ENCODE data around the gene HEXIM1.
A peak's percentile ranks its signal among the peaks of the same experiment; 100 is the strongest.

Gene HEXIM1, protein sequence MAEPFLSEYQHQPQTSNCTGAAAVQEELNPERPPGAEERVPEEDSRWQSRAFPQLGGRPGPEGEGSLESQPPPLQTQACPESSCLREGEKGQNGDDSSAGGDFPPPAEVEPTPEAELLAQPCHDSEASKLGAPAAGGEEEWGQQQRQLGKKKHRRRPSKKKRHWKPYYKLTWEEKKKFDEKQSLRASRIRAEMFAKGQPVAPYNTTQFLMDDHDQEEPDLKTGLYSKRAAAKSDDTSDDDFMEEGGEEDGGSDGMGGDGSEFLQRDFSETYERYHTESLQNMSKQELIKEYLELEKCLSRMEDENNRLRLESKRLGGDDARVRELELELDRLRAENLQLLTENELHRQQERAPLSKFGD

DNA sequence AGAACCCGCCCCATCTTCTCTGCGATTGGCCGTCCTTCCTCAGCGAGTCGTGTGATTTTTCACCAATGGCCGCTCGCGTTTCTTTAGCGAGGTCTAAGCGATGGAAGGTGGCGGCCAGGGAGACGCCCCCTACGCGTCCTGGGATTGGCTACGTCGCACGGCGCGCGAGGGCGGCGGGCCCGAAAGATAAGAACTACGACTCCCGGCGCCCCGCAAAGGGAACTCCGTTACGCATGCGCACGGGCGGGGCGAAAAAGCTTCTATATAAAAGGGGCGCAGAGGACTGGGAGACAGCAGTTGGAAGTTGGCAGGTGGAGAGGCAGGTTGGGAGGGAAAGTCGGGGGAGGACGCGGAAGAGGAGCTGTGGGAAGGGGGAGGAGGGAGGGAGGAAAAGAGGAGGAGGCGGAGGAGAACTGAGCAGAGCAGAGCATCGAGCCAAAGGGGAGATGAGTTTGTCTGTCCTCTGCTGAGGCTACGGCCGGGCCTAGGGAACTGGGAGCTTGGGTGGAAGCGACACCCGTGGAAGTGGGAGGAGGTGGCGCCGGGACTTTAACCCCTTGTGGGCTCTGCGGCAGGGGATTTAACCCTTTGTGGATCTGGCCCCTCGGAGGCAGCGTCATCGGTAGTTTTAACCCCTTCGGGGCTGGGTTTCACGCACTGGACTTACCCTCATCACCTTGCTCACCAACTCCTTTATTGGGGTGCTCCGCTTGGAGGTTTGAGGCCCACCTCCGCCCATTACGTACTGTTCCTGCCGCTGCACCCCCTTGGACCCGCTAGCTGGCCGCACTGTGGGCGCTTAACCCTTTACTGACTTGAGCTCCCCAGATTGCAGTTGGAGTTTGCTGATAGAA, at the start of gene HEXIM1:
Gene HEXIM1 (plus strand): TSS at position 293 of the 854 bp plus-strand sequence. CDS start 716 bp downstream, outside the sequence.
- peak; percentile 100 for DNase-seq

DNA sequence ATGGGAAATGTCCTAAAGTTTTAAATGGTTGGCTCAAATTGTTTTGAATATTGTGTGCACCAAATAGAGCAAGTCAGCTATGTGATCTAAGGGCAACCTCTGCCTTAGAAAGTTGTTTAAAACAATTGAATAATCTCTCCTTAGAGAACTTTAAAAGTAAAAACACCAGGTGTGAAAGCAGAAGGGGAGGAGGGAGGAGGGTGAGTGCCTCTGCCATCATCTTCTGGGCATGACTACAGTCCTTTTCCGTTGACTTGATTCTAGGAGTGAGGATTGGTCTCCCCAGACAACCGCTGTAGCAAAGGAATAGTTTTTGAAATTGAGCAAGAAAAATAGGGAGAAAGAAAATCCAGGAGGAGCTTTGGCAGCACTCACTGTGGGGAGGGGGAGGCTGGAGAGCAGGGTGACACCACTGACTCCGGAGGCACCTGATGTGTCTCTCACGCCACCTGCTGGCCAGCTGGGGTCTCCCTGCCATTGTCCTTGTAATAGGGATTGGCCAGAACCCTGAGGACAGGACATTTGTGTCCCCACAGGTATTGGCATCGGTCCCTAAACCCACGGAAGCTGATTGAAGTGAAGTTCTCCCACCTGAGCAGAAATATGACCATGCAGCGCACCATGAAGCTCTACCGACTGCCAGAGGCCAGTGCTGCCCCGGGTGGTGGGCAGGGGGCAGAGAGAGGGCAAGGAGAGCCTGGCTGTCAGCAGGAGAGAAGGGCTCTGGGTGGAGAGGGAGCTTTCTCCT, 49.2 kb upstream of the HEXIM1 start:
- DNase-seq, result peak; percentile 53

DNA sequence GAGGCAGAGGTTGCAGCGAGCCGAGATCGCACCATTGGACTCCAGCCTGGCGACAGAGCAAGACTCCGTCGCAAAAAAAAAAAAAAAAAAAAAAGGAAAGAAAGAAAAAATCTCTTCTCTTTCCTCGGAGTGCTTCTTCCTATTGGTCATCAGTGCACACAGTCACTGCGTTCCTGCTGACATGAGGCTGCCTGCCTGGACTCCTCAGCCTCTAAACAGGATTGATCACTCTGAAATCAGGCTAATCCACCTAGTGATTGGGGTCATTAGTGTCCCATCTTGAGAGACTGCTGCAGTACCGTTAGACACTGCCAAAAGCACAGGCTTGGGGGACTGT, 46.8 kb upstream of the HEXIM1 start:
- DNase-seq, result no peak

DNA sequence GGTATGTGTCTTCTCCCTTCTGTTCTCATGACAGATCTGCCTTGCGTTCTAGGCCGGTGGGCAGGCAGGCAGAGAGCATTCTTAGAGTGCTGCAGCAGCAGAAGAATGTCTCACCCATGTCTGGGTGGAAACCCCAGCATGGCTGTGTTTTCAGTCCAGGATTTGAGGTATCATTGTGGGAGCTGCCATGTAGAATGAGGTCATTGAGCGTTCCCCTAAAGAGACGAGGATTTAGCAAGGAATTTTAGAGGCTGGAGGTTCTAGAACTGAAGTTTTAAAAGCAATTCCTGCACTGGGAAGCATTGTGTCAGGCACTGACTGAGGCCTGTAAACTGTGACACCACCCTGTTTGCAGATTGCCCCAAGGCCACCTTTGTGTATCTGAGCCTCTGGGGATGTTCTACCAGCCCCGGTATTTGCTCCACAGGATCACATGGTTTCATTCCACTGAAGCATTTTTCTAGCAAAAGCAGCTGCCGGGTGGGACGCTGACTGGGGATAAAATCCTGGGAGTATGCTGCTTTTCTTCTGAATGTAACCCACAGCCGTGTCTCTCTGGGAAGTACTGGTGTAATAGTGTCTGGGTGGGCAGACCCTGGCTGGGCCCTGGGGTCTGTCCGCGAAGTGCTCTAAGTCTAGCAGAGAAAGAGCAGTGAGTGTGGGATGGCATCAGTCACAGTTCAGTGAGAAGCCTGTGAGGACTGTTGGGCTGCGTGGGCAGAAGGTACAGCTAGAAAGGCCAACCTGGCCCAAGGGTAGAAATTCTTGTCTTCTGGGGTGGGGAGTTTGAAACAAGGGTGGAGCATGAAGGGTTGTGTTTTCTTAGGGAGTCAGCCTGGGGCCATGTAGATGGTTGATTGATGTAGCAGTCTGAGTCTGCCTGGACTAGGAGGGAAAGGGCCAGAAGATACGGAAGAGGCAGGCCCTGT, 46.1 kb upstream of the HEXIM1 start:
- DNase-seq, result no peak

DNA sequence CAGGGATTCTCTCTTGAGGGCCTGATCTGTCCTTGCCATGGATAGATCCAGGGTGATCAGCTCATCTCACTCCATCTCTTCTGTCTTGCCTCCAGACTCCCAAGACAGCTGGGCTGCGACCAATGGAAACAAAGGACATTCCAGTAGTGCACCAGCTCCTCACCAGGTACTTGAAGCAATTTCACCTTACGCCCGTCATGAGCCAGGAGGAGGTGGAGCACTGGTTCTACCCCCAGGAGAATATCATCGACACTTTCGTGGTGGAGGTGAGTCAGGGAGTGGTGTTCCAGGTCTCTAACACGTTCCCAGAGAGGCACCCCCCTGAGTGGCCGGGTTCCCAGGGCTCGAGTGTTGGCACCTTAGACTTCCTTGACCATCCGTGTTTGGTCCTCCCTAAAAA, 45.4 kb upstream of the HEXIM1 start:
- no peak for DNase-seq

DNA sequence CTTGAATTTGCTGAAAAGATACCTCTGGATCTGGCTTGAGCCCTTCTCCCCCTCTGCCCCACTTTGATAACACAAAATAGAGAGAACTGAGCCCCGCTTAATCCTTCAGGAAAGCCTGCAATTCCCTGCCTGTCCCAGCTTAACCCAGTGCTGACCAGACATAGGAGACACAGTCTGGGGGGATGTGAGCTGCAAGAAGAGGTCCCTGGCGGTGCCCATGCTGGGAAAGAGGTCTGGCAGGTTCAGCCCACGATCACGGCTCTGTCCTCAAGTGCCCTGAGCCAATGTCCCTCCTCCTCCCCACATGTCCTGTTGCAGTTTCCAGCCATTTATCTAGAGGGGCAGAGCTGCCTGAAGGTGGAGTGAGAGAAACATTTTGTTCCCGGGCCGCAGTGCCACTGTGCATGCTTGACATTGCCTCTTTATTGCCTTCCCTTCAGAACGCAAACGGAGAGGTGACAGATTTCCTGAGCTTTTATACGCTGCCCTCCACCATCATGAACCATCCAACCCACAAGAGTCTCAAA, 44.9 kb upstream of the HEXIM1 start:
- no peak for DNase-seq

DNA sequence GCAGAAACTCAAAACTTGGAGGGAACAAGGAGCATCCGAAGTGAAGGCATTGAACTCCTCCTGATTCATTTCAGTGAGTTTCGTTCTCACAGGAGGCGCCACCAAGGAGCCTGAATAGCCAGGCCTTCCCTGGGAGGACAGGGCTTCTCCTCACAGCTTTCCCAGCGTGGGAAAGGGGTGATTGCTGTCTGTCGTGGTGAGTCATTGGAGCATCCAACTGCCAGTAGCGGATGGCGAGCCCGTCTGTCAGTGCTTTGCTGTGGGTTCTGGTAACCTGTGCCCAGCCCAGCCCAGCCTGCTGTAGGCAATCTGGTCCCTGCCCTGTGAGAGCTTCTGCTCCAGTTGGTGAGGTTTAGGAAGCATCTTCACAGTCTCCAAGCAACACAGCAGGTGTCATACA, 44.2 kb upstream of the HEXIM1 start:
- no peak for DNase-seq

DNA sequence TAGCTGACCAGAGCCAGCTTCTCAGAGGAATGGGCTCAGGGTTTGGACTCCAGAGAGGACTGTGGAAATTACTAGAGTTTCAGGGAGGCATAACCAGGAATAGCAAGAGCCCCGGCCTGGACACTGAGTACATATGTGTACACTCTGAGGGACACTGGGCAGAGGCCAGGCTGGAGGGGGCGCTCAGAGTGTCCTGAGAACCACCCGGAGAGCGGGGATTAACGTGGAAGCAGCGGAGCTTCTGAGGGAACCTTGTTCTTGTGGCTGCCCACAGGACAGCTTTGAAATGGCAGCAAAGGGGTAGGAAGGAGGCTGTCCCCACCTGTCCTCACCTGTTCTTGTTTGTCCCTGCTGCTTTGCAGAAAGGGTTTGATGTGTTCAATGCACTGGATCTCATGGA, 43.8 kb upstream of the HEXIM1 start:
- DNase-seq, result no peak

DNA sequence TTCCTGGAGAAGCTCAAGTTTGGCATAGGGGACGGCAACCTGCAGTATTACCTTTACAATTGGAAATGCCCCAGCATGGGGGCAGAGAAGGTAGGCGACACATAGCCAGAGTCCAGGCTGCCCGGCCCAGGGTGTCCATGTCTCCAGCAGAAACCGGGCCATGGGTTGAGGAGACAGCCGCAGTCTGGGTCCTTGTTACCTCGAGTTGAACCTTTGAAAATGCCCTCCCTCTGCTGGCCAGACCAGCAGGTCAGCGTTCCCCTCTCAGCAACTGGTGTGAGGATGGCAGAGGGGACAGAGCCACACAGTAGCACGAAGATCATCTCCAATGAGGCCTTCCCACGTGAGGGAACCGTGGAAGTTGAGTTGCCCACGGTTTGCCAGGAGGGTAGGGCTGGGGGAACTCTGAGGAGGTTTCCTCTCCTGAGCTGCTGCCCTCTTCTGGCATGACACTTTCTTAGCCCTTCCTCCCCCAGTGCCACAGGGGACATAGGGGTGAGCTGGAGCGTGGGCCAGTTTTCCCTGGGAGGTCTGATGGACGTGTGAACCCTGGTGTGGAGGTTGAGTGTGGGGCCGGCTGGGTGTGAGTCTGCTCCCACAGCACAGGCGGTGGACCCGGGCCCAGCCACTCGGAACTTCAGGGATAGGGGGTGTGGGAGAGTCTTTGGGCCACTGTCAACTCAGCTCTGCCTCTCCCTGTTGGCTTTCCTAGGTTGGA, 43.2 kb upstream of the HEXIM1 start:
- no peak for DNase-seq

DNA sequence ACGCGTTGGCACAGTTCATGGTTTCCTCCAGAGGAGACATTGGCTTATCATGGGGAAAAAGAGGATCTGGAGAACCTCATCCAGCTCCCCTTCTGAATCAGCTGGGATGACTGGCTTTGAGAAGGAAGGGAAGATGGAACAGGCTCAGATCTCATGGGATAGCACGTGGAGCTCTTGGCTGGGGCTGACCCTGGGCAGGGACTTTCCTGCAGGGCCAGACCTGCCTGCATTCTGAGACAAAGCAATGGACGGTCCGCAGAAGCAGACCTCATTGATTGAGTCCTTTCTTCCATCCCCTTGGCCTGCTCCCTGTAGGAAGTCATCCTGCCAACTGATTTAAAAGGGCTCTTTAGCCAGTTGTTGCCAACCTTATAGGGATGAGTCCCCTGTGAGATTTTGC, 42.2 kb upstream of the HEXIM1 start:
- DNase-seq, result no peak

DNA sequence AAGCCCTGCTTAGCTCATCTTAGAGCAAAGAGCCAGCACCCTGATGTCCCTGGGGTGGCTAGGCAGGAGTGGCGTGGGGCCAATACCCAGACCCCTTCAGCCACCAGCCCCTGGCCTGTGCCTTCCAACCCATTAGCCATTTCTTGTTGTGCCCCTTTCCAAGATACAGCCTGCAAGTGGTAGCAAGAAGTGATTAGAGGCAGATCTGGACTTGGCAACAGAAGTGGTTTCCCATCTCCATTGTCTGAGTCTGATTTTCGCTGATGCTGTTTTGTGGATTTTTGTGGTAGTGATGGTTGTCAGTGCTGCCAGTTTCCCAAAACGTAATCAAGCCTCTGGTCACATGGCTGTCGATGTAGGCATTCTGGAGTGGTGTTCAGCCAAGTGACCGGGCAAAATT, 41.7 kb upstream of the HEXIM1 start:
- DNase-seq, result no peak

DNA sequence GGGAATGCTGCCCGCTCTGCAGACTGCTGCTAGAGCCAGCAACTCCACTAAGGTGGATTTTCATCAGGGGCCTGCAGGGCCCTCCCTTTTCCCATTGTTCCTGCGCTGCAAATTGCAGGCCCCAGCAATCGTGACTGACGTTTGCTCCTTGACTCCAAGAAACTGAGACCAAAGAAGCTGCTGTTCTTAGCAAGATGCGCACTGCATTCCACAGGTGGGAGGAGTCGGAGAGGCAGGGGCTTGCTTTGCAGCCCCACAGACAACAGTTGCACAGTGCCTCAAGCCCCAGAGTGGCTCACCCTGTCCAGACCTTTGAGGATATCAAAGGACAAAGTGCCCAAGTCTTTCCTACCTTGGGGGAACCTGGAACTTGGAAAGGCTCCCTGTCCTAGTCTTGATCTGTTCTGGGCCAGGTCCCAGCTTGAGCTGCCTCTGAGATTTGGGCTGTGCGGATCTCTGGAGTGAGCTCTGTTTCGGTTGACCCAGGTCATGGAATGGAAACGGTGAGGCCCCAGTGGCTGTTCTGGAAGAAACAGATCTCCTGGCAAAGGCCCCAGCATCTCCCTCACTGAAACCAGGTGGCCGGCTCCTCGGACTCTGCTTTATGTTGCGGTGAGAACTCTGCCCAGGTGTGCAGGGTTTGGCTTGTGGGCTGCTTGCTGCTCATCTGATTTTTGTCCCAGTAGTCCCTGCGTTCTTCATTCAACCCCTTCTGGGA, 40.8 kb upstream of the HEXIM1 start:
- DNase-seq, result no peak

DNA sequence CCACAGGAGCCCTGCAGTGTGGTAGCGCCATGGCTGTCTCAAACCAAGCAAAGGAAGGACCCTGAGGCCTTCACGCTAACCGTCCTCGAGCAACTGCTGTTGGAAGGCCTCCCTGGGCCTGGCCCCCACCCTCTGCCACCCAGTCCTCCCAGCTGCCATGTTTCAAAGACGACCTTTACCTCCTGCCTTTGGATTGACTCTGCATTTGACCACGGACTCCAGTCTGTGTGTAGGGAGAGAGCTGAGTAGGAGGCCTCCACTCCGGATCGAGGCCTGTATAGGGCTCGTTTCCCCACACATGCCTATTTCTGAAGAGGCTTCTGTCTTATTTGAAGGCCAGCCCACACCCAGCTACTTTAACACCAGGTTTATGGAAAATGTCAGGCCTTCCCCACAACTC, 40.2 kb upstream of the HEXIM1 start:
- no peak for DNase-seq

DNA sequence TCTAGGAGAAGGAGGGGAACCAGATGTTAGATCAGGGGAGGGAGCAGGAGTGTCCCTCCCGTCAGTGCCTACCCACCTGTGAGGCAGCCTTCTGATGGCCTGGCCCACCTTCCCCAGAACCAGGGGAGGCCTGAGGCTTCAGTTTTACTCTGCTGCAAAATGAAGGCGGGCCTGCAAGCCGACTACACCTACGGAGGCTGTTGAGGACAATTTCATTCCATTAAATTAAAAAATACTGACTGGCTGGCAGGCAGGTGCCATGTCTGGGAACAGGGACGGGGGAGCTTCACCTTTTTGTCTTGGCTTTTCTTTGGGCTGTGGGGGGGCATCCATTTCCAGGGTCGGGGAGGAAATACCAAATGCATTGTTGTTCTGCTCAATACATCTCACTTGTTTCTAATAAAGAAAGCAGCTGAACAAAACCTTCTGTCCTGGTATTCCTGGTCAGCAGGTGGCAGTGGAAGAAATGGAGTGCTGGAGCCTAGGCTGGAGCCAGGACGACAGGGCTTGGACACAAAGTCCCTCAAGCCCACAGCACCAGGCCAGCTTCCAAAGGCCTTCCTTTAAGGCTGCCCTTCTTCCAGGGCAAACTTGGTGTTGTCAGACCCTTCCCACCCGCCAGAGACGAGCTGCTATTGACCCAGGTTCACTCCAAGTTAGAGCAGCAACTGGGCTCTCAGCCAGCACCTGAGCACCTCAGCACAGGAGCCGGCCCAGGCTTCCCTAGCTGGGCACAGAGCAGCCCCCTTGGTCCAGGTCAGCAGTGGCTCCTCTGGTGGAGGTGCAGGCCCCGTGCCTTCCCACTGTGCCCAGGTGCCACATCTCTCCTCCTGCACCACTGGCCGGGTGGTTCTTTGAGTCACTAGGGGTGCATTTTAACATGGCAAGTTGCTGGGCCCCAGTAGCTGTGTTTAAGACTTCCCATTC, 39.4 kb upstream of the HEXIM1 start:
- DNase-seq, result no peak

DNA sequence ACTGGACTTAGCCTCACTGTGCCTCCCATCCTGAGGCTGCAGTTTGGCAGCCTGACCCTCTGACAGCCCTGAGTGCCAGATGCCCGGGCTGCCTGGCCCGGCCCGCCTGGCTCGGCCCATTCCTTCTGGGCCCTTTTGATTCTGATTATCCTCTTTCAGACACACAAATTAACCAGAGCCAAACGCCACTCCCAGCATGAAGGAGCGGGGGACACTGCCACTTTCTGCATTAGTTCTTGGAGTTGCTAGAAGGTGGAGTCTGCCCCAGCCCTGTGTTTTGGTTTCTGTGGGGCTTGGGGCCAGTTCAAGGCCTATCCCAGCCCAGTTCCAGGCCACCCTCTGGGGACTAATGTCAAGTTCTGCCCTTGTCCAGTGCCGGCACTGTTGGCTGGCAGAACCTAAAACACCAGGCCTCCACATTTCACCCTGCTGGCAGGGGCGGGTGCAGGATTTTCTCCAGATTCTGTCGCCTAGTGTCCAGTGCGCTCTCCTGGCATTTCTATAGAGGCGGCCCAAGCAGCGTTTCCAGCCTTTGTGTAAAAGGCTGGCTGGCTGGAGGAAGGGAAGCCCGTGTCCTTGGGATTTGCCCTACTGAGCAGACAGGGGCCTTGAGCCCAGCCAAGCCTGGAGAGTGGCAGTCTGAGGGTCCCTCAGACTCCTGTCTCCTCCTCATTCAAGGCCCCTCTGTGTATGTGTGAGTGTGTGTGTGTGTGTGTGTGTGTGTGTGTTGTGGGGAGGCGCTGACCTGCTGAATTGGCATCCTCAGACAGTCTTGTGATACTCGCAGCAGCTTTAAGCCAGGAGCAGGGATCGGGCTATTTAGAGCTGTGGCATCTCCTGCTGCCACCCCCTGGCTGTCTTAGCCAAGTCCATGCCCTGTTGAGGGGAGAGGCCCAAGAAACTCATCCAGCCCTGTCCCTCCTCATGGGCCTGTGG, 37.3 kb upstream of the HEXIM1 start:
- DNase-seq, result no peak

DNA sequence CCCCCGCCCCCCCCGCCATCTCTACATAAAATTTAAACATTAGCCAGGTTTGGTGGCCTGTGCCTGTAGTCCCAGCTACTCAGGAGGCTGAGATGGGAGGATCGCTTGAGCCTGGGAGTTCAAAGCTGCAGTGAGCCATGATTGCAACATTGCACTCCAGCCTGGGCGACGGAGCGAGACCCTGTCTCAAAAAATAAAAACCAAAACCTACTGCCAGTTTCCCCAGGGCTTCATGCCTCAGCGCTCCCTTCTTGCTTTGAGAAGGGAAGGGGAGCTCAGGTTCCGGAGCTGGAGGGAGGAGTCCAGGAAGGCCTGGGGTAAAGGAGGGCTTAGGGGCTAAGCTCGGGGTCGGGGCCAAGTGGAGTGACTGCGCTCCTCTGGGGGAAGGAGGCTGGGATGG, 36.4 kb upstream of the HEXIM1 start:
- DNase-seq, result no peak

DNA sequence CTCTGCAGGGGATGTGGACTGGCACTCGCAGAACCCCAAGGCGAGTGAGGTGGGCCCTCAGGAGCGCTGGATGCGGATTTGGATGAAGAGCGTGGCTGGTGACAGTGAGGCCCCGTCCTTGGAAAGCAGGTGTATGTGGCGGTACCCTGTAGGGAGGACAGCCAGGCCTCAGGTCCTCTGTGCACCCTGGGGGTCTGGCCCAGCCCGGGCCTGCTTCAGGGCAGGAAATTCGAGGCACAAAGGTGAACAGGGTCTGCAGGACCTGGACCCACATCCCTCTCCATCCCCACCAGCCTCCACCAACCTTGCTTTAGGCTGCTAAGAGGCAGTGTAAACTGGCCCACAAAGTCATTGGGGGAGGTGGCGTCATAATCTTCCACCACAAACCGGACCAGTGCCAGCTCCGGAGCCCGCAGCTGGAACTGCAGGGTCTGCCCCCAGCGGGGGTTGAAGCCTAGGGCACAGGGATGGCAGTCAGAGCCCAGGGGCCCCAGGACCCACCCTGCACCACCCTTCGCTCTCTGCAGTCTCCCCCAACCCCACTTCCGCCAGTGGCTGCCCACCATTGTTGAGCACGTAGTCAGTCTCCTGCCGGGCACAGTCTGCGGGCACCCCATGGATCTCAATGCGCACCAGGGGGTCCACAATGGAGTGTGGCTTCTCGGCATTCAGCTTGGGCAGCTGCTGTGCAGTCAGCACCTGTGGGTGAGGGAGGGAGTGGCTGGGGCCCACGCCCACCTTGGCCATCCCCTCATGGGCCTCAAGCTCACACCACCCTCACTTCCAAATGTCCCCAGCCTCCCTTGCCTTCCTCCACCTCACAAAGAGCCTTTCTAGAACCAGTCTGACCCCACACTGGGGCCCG, 35.5 kb upstream of the HEXIM1 start:
- no peak for DNase-seq

DNA sequence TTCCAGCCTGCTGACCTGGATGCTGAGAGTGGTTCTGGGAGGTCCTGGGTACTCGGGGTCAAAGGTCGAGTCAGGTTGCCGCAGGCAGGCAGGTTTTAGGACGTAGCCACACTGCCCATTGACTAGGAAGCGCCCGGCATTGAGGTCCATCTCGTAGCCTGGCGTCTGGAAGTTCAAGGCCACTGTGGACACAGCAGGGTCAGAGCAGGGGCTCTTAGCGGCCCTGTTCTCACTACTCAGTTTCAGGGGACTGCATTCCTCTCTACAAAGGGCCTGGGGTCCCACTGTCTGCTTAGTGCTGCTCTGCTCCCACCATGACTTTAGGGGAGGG, 34.9 kb upstream of the HEXIM1 start:
- DNase-seq, result no peak

All from NCI-H774 (cell line).